B cell (primary cell): ENCODE data around the gene SMIM20. TPM values are rescaled to one million over a fixed set of nuclear protein-coding genes. Genes with fewer than 3 reads are reported as not detected.

Source experiments
- ATAC-seq: fragments of 200-7000 bp; cut with Tn5 transposase; one replicate; pipeline ENCODE4 v1.10.0; 2021; ENCODE audit warnings: low read depth, mild to moderate bottlenecking, moderate number of reproducible peaks, moderate library complexity
- CTCF ChIA-PET: fragments of 350-600 bp; sonication (Branson Sonifier 250); formaldehyde crosslinking; loops from one replicate; lab custom pipeline; 2021; ENCODE audit warnings: antibody characterized with exemption, inconsistent platforms; lab: Charles Lee
- POLR2A ChIA-PET: fragments of 350-600 bp; sonication (Branson Sonifier 250); formaldehyde crosslinking; loops from one replicate; lab custom pipeline; 2021; ENCODE audit warnings: antibody characterized with exemption; lab: Charles Lee
- DNase-seq: peaks from one replicate; pipeline ENCODE4 v3.0.0; 2013
- H2AFZ ChIP-seq: 2 replicates; pipeline ENCODE4 v1.6.1; 2012; ENCODE audit warnings: mild to moderate bottlenecking, low read depth, low read length; ENCODE audit not compliant: insufficient read depth, poor library complexity, severe bottlenecking
- H3K27ac ChIP-seq, 2 donors: 1 replicate in 1 of 2; 2 replicates in 1 of 2; pipeline ENCODE4 v1.5.1; 2012 to 2013; ENCODE audit warnings: low read length in 2 of 2, mild to moderate bottlenecking in 2 of 2, moderate library complexity in 1 of 2
- H3K27me3 ChIP-seq, 4 experiments: fragments of 200-600 bp in 1 of 4; sonication (generic) in 1 of 4; replicated peaks in 1 of 4; 1 replicate in 2 of 4; 2 replicates in 2 of 4; pipeline versions ENCODE4 v1.6.1 to v1.7.0; 2013 to 2016; ENCODE audit warnings: low read length in 3 of 4, mild to moderate bottlenecking in 2 of 4, mixed read lengths in 1 of 4, moderate library complexity in 1 of 4; ENCODE audit not compliant: insufficient read depth in 4 of 4, control insufficient read depth in 3 of 4; ENCODE audit errors: control extremely low read depth in 1 of 4
- H3K36me3 ChIP-seq, 2 experiments: replicated peaks in 1 of 2; 1 replicate in 1 of 2; 2 replicates in 1 of 2; pipeline versions ENCODE4 v1.6.1 to v1.7.1; 2013; ENCODE audit warnings: low read length in 1 of 2; ENCODE audit not compliant: insufficient read depth in 2 of 2, control insufficient read depth in 1 of 2; ENCODE audit errors: control extremely low read depth in 1 of 2, extremely low read depth in 1 of 2
- H3K4me1 ChIP-seq, 2 donors: fragments of 200-600 bp in 1 of 2; sonication (generic) in 1 of 2; 1 replicate in 1 of 2; 2 replicates in 1 of 2; pipeline versions ENCODE4 v1.5.1 to v1.6.1; 2013 to 2017; ENCODE audit warnings: low read length in 2 of 2; ENCODE audit not compliant: control insufficient read depth in 2 of 2, insufficient read depth in 2 of 2
- H3K4me2 ChIP-seq: replicated peaks from 2 replicates; pipeline ENCODE3; 2012; ENCODE audit warnings: mild to moderate bottlenecking, low read depth, low read length; ENCODE audit not compliant: poor library complexity, severe bottlenecking
- H3K4me3 ChIP-seq, 5 experiments: fragments of 200-600 bp in 1 of 5; sonication (generic) in 1 of 5; 1 replicate in 3 of 5; 2 replicates in 2 of 5; pipeline versions ENCODE4 v1.5.1 to v1.7.0; 2011 to 2016; ENCODE audit warnings: low read length in 4 of 5, mild to moderate bottlenecking in 4 of 5, low read depth in 2 of 5, control low read depth in 1 of 5, moderate library complexity in 1 of 5; ENCODE audit not compliant: insufficient read depth in 1 of 5; ENCODE audit errors: control extremely low read depth in 1 of 5, extremely low read depth in 1 of 5
- H3K79me2 ChIP-seq: fragments of 200-600 bp; sonication (generic); one replicate; pipeline ENCODE4 v1.6.0; 2016; ENCODE audit warnings: low read length; ENCODE audit not compliant: control insufficient read depth, insufficient read depth
- H3K9ac ChIP-seq: fragments of 200-600 bp; sonication (generic); 2 replicates; pipeline ENCODE4 v1.6.1; 2017; ENCODE audit warnings: mild to moderate bottlenecking, low read length, moderate library complexity
- H3K9me3 ChIP-seq, 3 donors: one replicate each; pipeline versions ENCODE4 v1.6.1 to v1.7.1; 2013; ENCODE audit warnings: low read length in 2 of 3; ENCODE audit not compliant: control insufficient read depth in 2 of 3, insufficient read depth in 1 of 3; ENCODE audit errors: control extremely low read depth in 1 of 3
- H4K20me1 ChIP-seq: 2 replicates; pipeline ENCODE4 v1.6.0; 2012; ENCODE audit warnings: mild to moderate bottlenecking, low read length; ENCODE audit not compliant: insufficient read depth, control insufficient read depth, poor library complexity, severe bottlenecking
- H3K27ac Mint-ChIP-seq: one replicate; pipeline ENCODE4 v1.8.0; 2021; ENCODE audit warnings: mixed read lengths
- H3K27me3 Mint-ChIP-seq: one replicate; pipeline ENCODE4 v1.8.0; 2021; ENCODE audit warnings: mixed read lengths
- H3K4me1 Mint-ChIP-seq: one replicate; pipeline ENCODE4 v1.8.0; 2021; ENCODE audit warnings: mixed read lengths
- H3K4me3 Mint-ChIP-seq: one replicate; pipeline ENCODE4 v1.8.0; 2021; ENCODE audit warnings: mixed read lengths
- H3K9me3 Mint-ChIP-seq: one replicate; pipeline ENCODE4 v1.8.0; 2022; ENCODE audit warnings: mixed read lengths; ENCODE audit not compliant: insufficient read depth
- CTCF ChIP-seq: fragments of 200-600 bp; IDR thresholded peaks from one replicate; pipeline ENCODE4 v1.8.0; 2022; ENCODE audit warnings: antibody characterized with exemption, mild to moderate bottlenecking
- EZH2 ChIP-seq: IDR thresholded peaks from 2 replicates; pipeline ENCODE4 v1.6.1; 2012; ENCODE audit warnings: borderline replicate concordance, low read depth, mild to moderate bottlenecking, moderate library complexity, low read length; ENCODE audit not compliant: insufficient read depth, poor library complexity, severe bottlenecking
- WGBS: methylation state at CpG from one replicate; pipeline ENCODE4 v1.1.5; 2013; ENCODE audit warnings: missing lambda C conversion rate; ENCODE audit not compliant: insufficient coverage; 5-methylcytosine and 5-hydroxymethylcytosine counted together
- intact Hi-C: fragments of 100-400 bp; cut with micrococcal nuclease; formaldehyde crosslinking; loops from one replicate; pipeline ENCODE4 v1.10.0; 2022
- polyA plus RNA-seq: library from polyadenylated mRNA; depleted of rRNA; stranded (reverse); fragments of >200 nt; gene quantifications from 2 replicates; pipeline ENCODE4 v1.2.3, GENCODE V29; 2012
- total RNA-seq, 2 donors: library from RNA; stranded (reverse); fragments of 120-200 nt in 1 of 2; gene quantifications; 1 replicate in 1 of 2; 2 replicates in 1 of 2; pipeline versions ENCODE4 v1.2.3 to v1.2.4, GENCODE V29; 2013 to 2022

Gene SMIM20
- total and polyA plus RNA-seq, 2 donors (not counting 1 experiment from before 2014, with no cell fraction given): 12.6 to 20.2 TPM

- no peak overlapping the region for H3K4me3 ChIP-seq
- peaks cover 6% of the 10 kb centered on the region for H4K20me1 ChIP-seq
- H3K27ac Mint-ChIP-seq: no peak overlapping the region
- TF ChIP-seq CTCF: no peak
- no peak for TF ChIP-seq EZH2
- ChIA-PET POLR2A (no interaction called here), CTCF (interaction anchor here (1.1 to 3.2 kb wide), 2 partner anchors 12 to 57 kb away, joined by 3 to 9 read pairs; no protein-coding TSS in a partner anchor)
- H3K4me3 Mint-ChIP-seq: no peak overlapping the region
- DNase-seq (no peak), ATAC-seq (no peak)
- H3K36me3 ChIP-seq: peaks cover 0 to 12% of the 10 kb centered on the region in 2 experiments
- no peak overlapping the region for H3K4me2 ChIP-seq
- H3K4me1 Mint-ChIP-seq: peaks cover 7% of the 10 kb centered on the region
- no peak overlapping the region for H2AFZ ChIP-seq
- peaks cover 0 to 2% of the 10 kb centered on the region in 2 donors for H3K4me1 ChIP-seq
- H3K9me3 ChIP-seq: no peaks in the 10 kb centered on the region
- intact Hi-C loops: no loop called here
- H3K27me3 Mint-ChIP-seq: no peaks in the 10 kb centered on the region
- WGBS: 96% methylated on average over 3 of the region's 6 CpGs
- no peaks in the 10 kb centered on the region for H3K27me3 ChIP-seq
- no peak overlapping the region for H3K9ac ChIP-seq
- no peaks in the 10 kb centered on the region for H3K79me2 ChIP-seq
- no peak overlapping the region for H3K27ac ChIP-seq
- H3K9me3 Mint-ChIP-seq: no peaks in the 10 kb centered on the region
Measured at GRCh38 chr4:25930731-25931354, 16.8 kb downstream of the SMIM20 start.

GRCh38 chr4:25936696-25937095, 22.7 kb downstream of the SMIM20 start:
- no peak for TF ChIP-seq EZH2
- TF ChIP-seq CTCF: no peak
- H3K27ac Mint-ChIP-seq: no peak overlapping the region
- H3K4me3 Mint-ChIP-seq: no peak overlapping the region
- ATAC-seq (no peak), DNase-seq (no peak)
- Histone ChIP-seq H3K27me3 (no peaks in the 10 kb centered on the region), H3K4me2 (no peak overlapping the region), H4K20me1 (no peaks in the 10 kb centered on the region), H3K36me3 (no peaks in the 10 kb centered on the region), H3K27ac (no peak overlapping the region), H2AFZ (no peak overlapping the region), H3K9ac (no peak overlapping the region), H3K9me3 (peaks cover 0 to 1% (median 0%) of the 10 kb centered on the region in 3 donors), H3K79me2 (no peaks in the 10 kb centered on the region), H3K4me3 (no peak overlapping the region), H3K4me1 (peaks cover 5 to 7% of the 10 kb centered on the region in 2 donors)
- CTCF ChIA-PET: interaction anchor here (0.7 to 1.3 kb wide), 3 partner anchors 11 to 94 kb away, joined by 3 to 7 read pairs (median 3); no protein-coding TSS in a partner anchor
- WGBS: 96% methylated on average over 2 of the region's 2 CpGs
- peaks cover 24% of the 10 kb centered on the region for H3K4me1 Mint-ChIP-seq
- peaks cover 3% of the 10 kb centered on the region for H3K27me3 Mint-ChIP-seq
- intact Hi-C loops: no loop called here
- POLR2A ChIA-PET: no interaction called here
- H3K9me3 Mint-ChIP-seq: peaks cover 3% of the 10 kb centered on the region
